Suppressor macrophage (primary cell): ENCODE results near the gene FAM200C.

Experiments
- DNase-seq, 4 experiments: peaks; one replicate each; pipeline ENCODE4 v3.0.0-alpha.2; 2020 to 2022

Gene FAM200C

GRCh38 chr5:160366230-160366629 is 33.6 kb downstream of the FAM200C start:
- DNase-seq, result no peak

DNA sequence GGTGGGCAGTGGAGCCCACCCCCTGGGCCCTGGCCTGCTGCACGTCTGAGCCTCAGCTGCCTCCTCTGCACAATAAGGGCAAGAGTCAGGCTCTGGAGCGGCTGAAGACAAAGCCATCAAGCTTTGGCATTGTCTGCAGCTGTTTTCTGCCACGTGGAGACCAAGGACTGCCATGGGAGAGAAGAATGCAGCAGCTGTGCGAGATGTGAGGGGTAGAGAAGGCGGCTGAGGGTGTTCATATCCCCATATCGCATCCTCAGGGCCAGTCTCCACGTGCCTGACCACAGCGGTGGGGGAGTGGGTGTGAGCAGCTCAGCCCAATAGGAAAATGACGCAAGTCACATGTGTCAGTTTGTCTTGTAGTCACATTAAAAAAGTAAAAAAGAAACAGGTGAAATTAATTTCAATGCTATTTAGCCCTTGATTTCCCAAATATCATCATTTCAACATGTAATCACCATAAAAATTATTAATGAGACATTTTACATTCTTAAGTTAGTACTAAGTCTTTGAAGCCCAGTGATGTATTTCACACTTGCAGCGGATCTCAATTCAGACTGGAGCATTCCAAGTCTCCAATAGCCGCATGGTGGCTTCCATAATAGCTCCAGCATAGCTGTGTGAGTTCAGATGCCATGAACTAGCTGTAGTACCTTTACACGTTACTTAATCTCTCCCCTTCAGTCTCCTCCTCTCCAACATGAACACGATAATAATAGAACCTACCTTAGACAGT is 36.0 kb downstream of the FAM200C start:
- DNase-seq, result no peak

- no peak for DNase-seq
Observed at GRCh38 chr5:160363211-160363610, 36.6 kb downstream of the FAM200C start.

DNA sequence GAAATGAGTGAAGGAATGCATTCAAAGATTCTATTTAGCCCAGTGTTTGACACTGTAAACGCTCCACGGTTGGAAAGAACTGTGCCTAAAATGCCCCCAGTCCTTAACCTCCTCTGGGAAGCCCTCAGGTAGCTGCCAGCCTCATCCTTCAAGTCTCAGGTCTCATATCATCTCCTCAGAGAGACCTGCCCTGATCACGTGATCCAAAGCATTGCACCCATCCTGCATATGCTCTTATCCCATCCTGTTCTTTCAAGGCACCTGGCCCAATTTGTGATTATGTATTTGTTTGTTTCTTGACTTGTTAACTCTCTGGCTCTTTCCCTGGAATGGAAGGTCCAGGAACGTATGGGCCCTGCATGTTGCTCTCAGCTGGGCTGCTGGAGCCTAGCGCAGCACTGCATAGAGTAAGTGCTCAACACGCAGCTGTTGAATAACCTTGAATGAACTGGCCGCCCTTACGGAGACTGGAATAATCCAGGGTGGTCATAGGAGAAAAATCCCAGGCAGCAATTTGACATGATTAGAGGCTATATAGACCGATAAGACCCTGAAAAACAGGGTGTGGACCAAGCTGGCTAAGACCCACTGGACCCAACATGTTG is 38.1 kb downstream of the FAM200C start:
- DNase-seq, result no peak

DNA sequence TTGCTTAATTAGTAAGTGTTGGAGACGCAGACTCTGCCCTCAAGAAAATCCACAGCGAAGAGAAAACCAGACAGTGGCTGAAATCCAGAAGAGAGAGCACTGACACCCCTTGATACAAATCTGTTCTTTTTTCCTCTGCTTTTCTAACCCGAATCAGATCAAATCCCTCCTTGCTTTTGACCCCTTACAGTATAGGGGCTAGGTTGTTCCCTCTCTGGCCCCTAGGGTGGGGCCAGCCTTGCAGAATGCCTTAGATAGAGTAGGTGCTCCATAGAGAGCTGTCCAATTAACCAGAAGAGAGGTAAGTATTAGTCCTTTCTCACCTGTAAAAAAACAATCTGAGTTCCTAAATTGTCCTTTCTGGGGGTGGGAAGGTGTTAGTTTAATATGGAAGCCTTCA is 39.5 kb downstream of the FAM200C start:
- no peak for DNase-seq

- DNase-seq, result no peak
Observed at GRCh38 chr5:160359816-160360215, 40.0 kb downstream of the FAM200C start.

DNA sequence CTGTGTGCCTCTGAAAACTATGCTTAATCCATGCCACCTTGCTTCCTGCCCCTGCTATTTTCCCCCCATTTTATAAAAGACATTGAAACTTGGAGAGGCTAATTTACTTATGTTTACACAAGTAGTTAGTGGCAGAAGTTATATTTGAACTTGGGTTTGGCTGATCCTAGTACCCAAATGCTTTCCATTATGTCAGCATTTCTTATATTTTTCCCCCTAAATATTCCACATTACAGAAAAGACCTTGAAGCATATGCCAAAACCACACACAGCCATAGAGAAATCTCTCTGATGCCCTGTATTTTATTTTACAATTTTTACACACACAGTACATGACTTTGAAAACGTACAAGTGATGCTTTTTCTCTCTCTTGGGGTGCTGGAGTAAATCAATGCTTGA is 40.6 kb downstream of the FAM200C start:
- DNase-seq, result no peak

DNA sequence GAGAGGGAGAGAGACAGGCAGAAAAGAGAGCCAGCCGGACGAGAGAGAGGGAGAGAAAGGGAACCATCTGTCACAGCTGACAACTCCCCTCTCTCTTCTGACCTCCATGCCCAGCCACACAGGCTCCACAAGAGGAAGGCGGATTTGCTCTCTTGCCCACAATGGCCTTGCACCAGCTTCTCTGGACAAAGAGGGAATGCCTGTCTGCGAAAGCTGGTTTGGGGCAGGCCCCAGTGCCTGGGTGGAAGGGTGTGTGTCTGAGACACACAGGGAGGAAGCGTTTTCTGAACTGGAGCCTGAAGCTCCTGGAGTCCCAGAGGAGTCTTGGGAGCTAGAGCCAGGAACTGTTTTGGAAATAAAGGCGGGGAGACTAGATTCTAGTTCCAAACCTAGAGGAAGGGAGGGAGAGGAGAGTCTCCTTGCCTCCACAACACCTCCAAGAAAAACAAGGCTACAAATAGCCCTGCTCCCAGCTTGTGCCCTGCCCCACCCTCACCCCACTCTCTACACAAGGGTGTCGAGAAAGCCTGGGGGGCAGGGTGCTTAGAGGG is 41.9 kb downstream of the FAM200C start:
- DNase-seq, result no peak

- no peak for DNase-seq
Observed at GRCh38 chr5:160357394-160357793, 42.5 kb downstream of the FAM200C start.

- no peak for DNase-seq
Observed at GRCh38 chr5:160356550-160357347, 43.1 kb downstream of the FAM200C start.

GRCh38 chr5:160354666-160355065 is 45.2 kb downstream of the FAM200C start:
- DNase-seq, result no peak

- no peak for DNase-seq
Observed at GRCh38 chr5:160353379-160353778, 46.5 kb downstream of the FAM200C start.

- peak in 3 of 4 experiments; percentile 10 to 35 (median 26) for DNase-seq
Observed at GRCh38 chr5:160352308-160352707, 47.5 kb downstream of the FAM200C start.

DNA sequence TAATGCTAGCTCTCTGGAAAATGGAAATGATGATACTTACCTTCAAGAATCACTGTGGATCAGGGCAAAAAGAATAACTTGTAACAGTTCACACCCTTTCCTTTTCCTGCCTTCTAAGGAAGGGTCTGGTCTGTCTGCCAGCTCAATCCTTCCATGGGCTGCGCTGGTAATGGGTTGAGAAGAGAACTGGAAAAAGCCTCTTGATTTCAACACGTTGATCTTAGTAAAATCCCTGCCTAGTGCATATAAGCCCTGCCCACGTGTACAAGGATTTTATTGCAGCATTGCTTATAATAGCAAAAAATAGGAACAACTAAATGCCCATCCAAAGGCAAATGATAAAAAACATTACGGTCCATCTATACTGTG is 49.9 kb downstream of the FAM200C start:
- DNase-seq, result no peak

- DNase-seq, result no peak
Observed at GRCh38 chr5:160349249-160349934, 50.5 kb downstream of the FAM200C start.

- DNase-seq, result no peak
Observed at GRCh38 chr5:160348080-160348479, 51.8 kb downstream of the FAM200C start.

- DNase-seq, result no peak
Observed at GRCh38 chr5:160347448-160347847, 52.4 kb downstream of the FAM200C start.
